ENCODE results near the gene ELFN1.
A peak's percentile ranks its signal among the peaks of the same experiment; 100 is the strongest.
"Not testable (repeated sequence)": the region's sequence is repeated elsewhere in the genome, so short reads cannot be mapped to it uniquely, and the experiment has no call there.

ELFN1 gene

DNA sequence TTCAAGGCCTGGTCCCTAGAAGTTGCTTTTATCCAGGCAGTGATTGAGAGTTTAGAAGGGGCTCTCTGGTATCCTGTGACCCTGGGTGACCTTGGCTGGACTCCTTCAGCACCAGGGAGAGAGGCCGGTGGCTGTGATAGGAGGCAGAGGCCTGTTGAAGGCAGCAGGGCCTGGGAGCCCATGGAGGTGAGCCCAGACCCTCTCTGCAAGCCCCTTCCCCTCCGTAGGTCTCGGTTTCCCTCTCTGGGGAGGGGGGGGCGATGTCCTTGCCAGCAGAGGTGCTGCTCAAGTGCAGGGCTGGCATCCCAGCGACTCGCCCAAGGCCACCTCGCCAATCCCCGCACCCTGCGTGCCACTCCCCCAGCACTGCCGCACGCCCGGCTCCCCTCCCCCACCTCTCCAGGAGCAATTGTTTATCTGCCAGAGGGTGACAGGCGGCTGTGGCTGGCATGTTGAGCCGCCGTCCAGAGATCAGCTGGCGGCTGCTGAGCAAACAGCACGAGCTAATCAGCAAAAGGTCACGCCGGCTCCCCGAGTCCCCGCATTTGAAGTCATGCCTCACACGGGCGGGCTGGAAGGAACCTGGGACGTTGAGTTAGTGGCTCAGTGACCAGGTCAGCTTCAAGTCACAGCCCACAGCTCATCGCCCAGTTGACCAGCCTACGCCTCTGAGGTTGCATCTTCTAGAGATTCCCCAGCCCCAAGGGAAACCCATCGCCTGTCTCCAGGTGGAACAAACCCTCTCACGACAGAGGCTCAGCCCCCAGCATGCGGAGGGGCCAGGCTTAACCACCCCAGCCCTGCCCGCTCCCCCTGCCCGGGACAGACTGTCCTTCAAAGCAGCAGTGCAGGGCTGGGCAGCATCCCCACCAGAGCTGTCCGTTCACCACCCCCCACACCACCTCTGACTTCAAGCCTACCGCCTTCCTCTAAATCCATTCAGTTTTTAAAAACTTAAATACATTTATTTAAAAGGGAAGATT is 43.7 kb downstream of the ELFN1 start:
- no peak for DNase-seq

DNA sequence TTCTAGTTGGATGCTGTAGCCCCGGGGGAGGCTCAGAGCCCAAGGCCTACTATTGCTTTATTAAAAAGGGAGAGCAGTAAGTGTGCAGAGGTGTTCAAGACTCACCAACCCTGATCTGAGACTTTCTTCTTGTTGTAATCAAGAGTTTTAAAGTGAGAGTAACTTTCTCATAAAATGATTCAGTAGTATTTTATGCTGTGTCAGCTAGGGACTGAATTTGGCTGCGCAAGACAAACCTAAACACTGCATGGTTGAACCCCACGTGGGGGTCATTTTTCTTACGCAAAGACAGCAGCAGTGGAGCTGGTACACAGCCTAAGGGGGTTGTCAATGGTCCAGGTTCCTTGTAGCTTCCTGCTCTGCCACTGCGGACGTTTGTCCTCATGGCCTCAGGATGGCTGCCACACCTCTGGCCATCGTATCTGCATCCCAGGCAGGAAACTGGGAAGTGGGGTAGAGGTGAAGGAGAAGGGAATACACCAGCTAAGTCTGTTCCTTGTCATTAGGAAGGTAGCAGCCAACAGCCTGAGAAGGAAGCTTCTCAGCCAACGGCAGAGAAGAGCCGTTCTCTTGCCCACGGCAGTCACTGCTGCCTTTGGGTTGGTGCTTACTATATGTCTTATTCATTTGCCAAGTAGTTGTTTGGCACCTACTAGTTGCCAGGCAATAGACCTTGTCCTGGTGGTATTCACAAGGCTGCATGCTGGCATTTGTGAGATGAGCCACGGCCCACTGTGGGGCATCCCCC is 44.7 kb downstream of the ELFN1 start:
- no peak for DNase-seq

DNA sequence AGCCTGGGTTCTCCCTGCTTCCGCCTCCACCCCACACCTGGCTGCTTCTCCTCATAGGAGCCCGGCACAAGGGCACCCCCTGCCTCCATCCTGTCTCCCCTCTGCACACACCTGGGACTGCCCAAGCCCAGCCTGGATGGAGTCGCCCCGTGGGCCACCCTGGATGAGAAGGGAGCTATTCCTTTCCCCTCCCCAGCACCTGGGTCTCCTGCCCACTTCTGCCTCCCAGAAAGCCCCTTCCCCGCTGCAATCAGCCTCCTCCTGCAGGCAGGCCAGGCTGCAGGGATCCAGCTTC is 45.2 kb downstream of the ELFN1 start:
- no peak for DNase-seq

- no peak for DNase-seq
Measured at GRCh38 chr7:1715671-1716074, 45.6 kb downstream of the ELFN1 start.

GRCh38 chr7:1716263-1717094 is 46.4 kb downstream of the ELFN1 start:
- peak; percentile 74 for DNase-seq

- no peak for DNase-seq
Measured at GRCh38 chr7:1717095-1717483, 47.0 kb downstream of the ELFN1 start.

- no peak for DNase-seq
Measured at GRCh38 chr7:1717903-1718676, 48.0 kb downstream of the ELFN1 start.

- DNase-seq: not testable (repeated sequence)
Measured at GRCh38 chr7:1718850-1719249, 48.8 kb downstream of the ELFN1 start.

- not testable (repeated sequence) for DNase-seq
Measured at GRCh38 chr7:1719256-1719655, 49.2 kb downstream of the ELFN1 start.

GRCh38 chr7:1719913-1720312 is 49.8 kb downstream of the ELFN1 start:
- no peak for DNase-seq

DNA sequence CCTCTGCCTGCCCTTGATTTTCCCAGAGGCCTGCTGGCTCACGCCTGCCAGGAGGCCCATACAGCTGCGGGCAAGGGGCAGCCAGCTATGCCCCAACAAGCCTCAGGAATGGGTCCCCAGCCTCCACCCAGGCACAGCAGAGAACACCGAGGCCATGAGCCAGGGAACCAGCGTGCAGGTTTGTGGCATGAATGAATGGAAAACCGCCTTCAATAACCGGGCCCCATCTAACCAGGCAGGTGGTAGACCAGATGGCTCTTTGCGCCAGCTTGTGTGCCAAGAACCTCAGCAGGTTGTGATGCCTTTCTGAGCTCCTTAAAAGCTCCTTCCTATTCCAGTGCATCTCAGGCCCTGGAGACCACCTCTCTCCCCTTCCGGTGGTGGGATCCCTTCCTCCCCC is 50.2 kb downstream of the ELFN1 start:
- no peak for DNase-seq

GRCh38 chr7:1721047-1721690 is 51.1 kb downstream of the ELFN1 start:
- DNase-seq: peak; percentile 32

DNA sequence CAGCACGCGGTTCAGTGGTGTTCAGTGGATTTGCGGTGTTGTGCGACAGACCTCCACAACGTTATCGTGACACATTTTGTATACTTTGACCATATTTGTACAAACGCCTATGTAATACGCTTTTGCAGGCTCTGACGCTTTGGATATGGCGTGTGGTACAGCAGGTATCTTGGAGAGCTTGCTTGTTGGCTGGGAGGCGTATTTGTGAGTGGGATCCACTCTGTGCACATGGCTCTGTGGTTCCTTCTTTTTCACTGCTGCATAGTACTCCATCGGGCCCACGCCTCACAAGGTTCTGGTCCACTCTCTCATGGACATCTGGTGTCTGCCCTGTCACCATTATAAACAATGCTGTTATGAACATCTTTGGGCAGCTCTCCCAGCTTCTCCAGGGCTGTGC is 53.2 kb downstream of the ELFN1 start:
- DNase-seq: no peak

- DNase-seq: no peak
Measured at GRCh38 chr7:1724118-1724910, 54.2 kb downstream of the ELFN1 start.

GRCh38 chr7:1725199-1725690 is 55.2 kb downstream of the ELFN1 start:
- DNase-seq: peak; percentile 62

DNA sequence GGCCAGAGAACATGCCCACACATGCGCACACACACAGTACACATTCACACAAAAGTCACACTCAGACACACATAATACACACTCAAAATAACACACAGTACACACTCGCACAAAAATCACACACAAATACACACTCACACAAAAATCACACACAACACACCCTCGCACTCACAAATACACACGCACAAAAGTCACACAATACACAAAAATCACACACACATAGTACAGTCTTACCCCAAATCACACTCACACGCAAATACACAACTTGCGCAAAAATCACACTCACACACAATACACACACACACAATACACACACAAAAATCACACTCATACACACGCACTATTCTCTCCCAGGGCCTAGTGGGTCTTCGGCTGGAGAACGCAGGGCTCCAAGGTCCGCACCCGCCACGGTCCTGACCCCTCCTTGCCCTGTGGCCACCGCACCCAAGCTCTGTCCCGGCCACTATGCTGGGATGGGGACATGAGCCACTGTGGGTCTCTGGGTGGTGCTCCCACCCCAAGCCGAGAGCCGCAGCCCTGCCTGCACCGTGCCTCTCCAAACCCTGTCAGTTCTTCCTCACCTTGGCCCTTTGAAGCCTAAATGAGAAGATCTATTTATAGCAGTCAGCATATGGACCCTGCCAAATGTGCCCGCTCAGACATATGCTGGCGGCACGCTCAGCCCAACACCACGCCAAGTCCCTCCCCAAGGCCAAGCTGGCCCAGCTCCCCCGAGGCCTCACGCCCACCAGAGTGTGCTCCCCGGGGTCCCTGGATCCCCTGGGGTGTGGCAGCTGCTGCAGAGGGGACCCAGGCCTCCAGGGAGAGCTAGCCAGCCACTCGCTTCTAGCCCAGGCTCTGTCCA is 55.9 kb downstream of the ELFN1 start:
- DNase-seq: no peak

- DNase-seq: no peak
Measured at GRCh38 chr7:1727079-1727478, 57.0 kb downstream of the ELFN1 start.

GRCh38 chr7:1727812-1728570 is 57.9 kb downstream of the ELFN1 start:
- no peak for DNase-seq

DNA sequence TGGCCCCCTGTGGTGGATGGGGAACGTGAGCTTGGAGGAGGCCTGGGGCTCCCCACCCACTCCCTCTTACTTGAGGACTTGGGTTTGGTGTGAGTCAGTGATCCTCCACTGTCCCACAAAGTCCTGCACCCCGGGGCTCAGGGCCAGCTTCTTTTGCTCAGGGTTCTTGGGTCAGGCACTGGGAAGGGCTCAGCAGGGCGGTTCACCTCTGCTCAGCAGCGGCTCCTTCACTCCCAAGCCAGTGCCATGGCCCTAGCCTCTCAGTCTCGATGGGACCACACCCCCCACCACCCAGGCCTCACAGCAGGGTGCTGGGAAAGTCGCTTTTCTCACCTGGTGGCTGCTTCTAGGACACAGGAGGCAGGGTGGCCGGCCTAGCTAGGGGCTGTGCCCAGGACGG is 59.1 kb downstream of the ELFN1 start:
- DNase-seq: no peak
